Hepatocyte (in vitro differentiated cells): ENCODE results near the gene STAC2. TPM values are rescaled to one million over a fixed set of nuclear protein-coding genes. Genes with fewer than 3 reads are reported as not detected.

Experiments used
- DNase-seq: peaks from one replicate; pipeline ENCODE4 v3.0.0-alpha.2; 2016; ENCODE audit warnings: low spot score
- H2AFZ ChIP-seq: fragments of 200-600 bp; sonication (generic); 2 replicates; pipeline ENCODE4 v1.6.0; 2016; ENCODE audit warnings: antibody characterized with exemption, mild to moderate bottlenecking
- H3K27ac ChIP-seq: fragments of 200-600 bp; sonication (generic); 2 replicates; pipeline ENCODE4 v1.5.1; 2016; ENCODE audit warnings: mild to moderate bottlenecking
- H3K27me3 ChIP-seq: fragments of 200-600 bp; sonication (generic); 2 replicates; pipeline ENCODE4 v1.6.1; 2016
- H3K36me3 ChIP-seq: fragments of 200-600 bp; sonication (generic); replicated peaks from 2 replicates; pipeline ENCODE4 v1.5.1; 2016; ENCODE audit warnings: low read depth; ENCODE audit not compliant: insufficient read depth
- H3K4me1 ChIP-seq: fragments of 200-600 bp; sonication (generic); 2 replicates; pipeline ENCODE4 v1.5.1; 2016; ENCODE audit warnings: mild to moderate bottlenecking, moderate library complexity; ENCODE audit not compliant: insufficient read depth
- H3K4me2 ChIP-seq: fragments of 200-600 bp; sonication (generic); 2 replicates; pipeline ENCODE4 v1.6.0; 2016
- H3K4me3 ChIP-seq: fragments of 200-600 bp; sonication (generic); 2 replicates; pipeline ENCODE4 v1.5.1; 2016; ENCODE audit warnings: mild to moderate bottlenecking
- H3K79me2 ChIP-seq: fragments of 200-600 bp; sonication (generic); 2 replicates; pipeline ENCODE4 v1.6.0; 2017; ENCODE audit warnings: mild to moderate bottlenecking
- H3K9me2 ChIP-seq: fragments of 200-600 bp; sonication (generic); replicated peaks from 2 replicates; pipeline ENCODE4 v1.6.0; 2017; ENCODE audit warnings: mild to moderate bottlenecking; ENCODE audit not compliant: insufficient read depth
- H3K9me3 ChIP-seq: fragments of 200-600 bp; sonication (generic); 2 replicates; pipeline ENCODE4 v1.5.1; 2016; ENCODE audit warnings: low read depth, mild to moderate bottlenecking
- H4K20me1 ChIP-seq: fragments of 200-600 bp; sonication (generic); 2 replicates; pipeline ENCODE4 v1.6.0; 2016; ENCODE audit warnings: mild to moderate bottlenecking; ENCODE audit not compliant: insufficient read depth, poor library complexity, severe bottlenecking
- EZH2 ChIP-seq: fragments of 200-600 bp; sonication (generic); IDR thresholded peaks from 2 replicates; pipeline ENCODE4 v1.6.1; 2016; ENCODE audit warnings: antibody characterized with exemption, mild to moderate bottlenecking, borderline replicate concordance
- EZH2phosphoT487 ChIP-seq: fragments of 200-600 bp; sonication (generic); IDR thresholded peaks from one replicate; pipeline ENCODE4 v1.6.1; 2018; ENCODE audit warnings: antibody characterized with exemption, mild to moderate bottlenecking, low read depth, moderate library complexity; ENCODE audit not compliant: unreplicated experiment, severe bottlenecking
- WGBS: methylation state at CpG from one replicate; pipeline ENCODE4 v1.1.6; 2016; ENCODE audit warnings: low lambda C conversion rate; ENCODE audit errors: missing lambda C conversion rate; 5-methylcytosine and 5-hydroxymethylcytosine counted together
- polyA plus RNA-seq: library from polyadenylated mRNA; unstranded; fragments of >200 nt; fragmentation: Nextera tagmentation; extraction: Ambion mirVana; gene quantifications from 2 replicates; pipeline ENCODE4 v1.2.1, GENCODE V29; 2016
- total RNA-seq: library from RNA; depleted of rRNA; stranded (reverse); fragments of >200 nt; gene quantifications from 2 replicates; pipeline ENCODE4 v1.2.3, GENCODE V29; 2014
- TF ChIP-seq, protein P1 (sequence below): fragments of 200-600 bp; sonication (generic); IDR thresholded peaks from 2 replicates; pipeline ENCODE4 v1.5.1; 2016; ENCODE audit warnings: antibody characterized with exemption, mild to moderate bottlenecking; ENCODE audit not compliant: poor library complexity

Gene STAC2
- total and polyA plus RNA-seq, 2 experiments from 2014 or later, result 0.31 TPM; not detected in 1

DNA sequence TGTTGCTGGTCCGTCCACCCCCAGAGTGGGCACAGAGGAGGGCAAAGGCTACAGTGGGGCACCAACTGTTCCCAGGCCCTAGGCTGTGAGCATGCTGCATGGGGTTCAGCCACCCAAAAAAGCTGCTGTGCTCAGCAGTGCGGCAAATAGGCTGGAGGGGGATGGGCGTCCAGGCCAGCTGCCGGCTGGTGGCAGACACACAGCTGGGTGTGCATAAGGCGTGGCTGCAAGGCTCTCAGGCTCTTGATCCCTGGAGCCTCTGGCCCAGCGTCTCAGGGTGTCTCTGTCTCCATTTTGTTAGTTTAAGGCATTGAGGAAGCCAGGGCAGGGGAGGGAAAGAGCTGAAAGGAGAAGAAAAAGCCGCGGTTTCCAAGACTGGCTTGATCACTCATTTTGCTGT is 16.9 kb downstream of the STAC2 start:
- no peaks in the 10 kb centered on the region for H4K20me1 ChIP-seq
- H3K36me3 ChIP-seq, result no peaks in the 10 kb centered on the region
- TF ChIP-seq EZH2, result no peak
- TF ChIP-seq EZH2phosphoT487, result no peak
- TF ChIP-seq, protein P1, sequence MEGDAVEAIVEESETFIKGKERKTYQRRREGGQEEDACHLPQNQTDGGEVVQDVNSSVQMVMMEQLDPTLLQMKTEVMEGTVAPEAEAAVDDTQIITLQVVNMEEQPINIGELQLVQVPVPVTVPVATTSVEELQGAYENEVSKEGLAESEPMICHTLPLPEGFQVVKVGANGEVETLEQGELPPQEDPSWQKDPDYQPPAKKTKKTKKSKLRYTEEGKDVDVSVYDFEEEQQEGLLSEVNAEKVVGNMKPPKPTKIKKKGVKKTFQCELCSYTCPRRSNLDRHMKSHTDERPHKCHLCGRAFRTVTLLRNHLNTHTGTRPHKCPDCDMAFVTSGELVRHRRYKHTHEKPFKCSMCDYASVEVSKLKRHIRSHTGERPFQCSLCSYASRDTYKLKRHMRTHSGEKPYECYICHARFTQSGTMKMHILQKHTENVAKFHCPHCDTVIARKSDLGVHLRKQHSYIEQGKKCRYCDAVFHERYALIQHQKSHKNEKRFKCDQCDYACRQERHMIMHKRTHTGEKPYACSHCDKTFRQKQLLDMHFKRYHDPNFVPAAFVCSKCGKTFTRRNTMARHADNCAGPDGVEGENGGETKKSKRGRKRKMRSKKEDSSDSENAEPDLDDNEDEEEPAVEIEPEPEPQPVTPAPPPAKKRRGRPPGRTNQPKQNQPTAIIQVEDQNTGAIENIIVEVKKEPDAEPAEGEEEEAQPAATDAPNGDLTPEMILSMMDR, result no peak
- H3K9me3 ChIP-seq, result no peaks in the 10 kb centered on the region
- peaks cover 18% of the 10 kb centered on the region for H3K27me3 ChIP-seq
- H3K79me2 ChIP-seq, result no peaks in the 10 kb centered on the region
- no peak overlapping the region for H3K27ac ChIP-seq
- no peak overlapping the region for H3K4me3 ChIP-seq
- H3K4me2 ChIP-seq, result peak overlapping the region; percentile 91
- 56% methylated on average over 8 of the region's 8 CpGs for WGBS
- no peaks in the 10 kb centered on the region for H3K9me2 ChIP-seq
- no peak overlapping the region for H2AFZ ChIP-seq
- H3K4me1 ChIP-seq, result peaks cover 9% of the 10 kb centered on the region
- no peak for DNase-seq

DNA sequence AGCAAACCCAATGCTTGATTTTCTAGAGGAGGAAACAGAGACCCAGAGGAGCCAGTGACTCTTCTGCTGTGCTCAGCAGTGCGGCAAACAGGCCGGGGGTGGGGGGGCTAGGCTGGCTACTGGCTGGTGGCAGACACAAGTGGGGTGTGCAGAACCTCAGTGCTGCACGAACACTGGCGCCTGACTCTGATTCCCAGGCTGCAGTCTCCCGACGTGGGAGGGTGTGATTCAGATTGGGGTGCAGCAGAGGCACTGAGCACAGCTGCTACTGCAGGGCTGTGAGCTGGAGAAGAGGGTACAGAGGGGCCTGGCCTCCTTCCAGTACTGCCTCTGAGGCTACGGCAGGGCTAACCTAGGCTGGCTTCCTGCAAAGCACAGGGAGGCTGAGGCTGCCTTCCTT is 17.6 kb downstream of the STAC2 start:
- Histone ChIP-seq H2AFZ (no peak overlapping the region), H3K4me3 (no peak overlapping the region), H3K9me2 (no peaks in the 10 kb centered on the region), H3K4me1 (peaks cover 9% of the 10 kb centered on the region), H3K79me2 (no peaks in the 10 kb centered on the region), H3K27ac (no peak overlapping the region), H3K4me2 (no peak overlapping the region), H3K27me3 (peaks cover 18% of the 10 kb centered on the region), H3K36me3 (no peaks in the 10 kb centered on the region), H3K9me3 (no peaks in the 10 kb centered on the region), H4K20me1 (no peaks in the 10 kb centered on the region)
- no peak for DNase-seq
- 81% methylated on average over 7 of the region's 7 CpGs for WGBS
- TF ChIP-seq, protein P1, result no peak
- TF ChIP-seq EZH2phosphoT487 (no peak), EZH2 (no peak)

DNA sequence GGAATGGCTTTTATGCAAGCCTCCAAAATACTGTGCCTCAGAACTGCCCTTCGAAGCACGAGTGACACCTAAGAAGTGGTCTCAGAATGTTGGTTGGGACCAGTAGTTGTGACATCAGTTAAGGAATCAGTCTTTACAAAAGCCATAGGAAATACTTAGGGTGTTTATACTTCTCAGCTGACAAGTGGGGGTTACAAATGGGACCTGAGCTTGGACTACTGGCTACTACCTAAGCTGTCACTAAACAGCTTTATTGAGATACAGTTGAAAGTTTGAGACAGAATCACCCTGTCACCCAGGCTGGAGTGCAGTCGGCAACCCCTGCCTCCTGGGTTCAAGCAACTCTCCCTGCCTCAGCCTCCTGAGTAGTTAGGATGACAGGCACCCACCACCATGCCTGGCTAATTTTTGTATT is 20.6 kb downstream of the STAC2 start:
- WGBS, result 97% methylated on average over 3 of the region's 3 CpGs
- Histone ChIP-seq H3K36me3 (no peaks in the 10 kb centered on the region), H4K20me1 (peaks cover 11% of the 10 kb centered on the region), H3K9me3 (no peaks in the 10 kb centered on the region), H3K4me1 (peaks cover 21% of the 10 kb centered on the region), H3K4me2 (no peak overlapping the region), H3K4me3 (no peak overlapping the region), H2AFZ (no peak overlapping the region), H3K79me2 (peaks cover 23% of the 10 kb centered on the region), H3K27ac (no peak overlapping the region), H3K27me3 (peaks cover 10% of the 10 kb centered on the region), H3K9me2 (no peaks in the 10 kb centered on the region)
- TF ChIP-seq, protein P1, result no peak
- TF ChIP-seq EZH2phosphoT487 (no peak), EZH2 (no peak)
- no peak for DNase-seq

DNA sequence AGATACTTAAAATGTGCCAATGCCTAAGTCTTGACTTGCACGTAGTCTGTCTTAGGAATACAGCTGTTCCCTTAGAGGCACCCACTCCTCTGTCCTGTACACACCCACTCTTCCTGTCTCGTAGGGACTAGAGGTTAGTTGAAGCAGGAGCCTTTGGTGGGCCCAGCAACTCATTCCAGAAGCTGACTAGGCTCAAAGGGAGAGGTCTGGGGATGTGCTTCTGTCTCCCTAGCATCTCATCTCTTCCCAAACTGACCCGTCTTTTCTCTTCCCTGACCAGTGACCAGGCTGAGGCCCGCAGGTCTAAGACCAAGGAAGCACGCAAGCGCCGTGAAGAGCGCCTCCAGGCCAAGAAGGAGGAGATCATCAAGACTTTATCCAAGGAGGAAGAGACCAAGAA is 21.5 kb downstream of the STAC2 start:
- Histone ChIP-seq H4K20me1 (peaks cover 11% of the 10 kb centered on the region), H3K9me2 (no peaks in the 10 kb centered on the region), H3K27ac (no peak overlapping the region), H3K4me2 (no peak overlapping the region), H3K4me3 (no peak overlapping the region), H3K4me1 (peaks cover 13% of the 10 kb centered on the region), H3K27me3 (peaks cover 1% of the 10 kb centered on the region), H3K9me3 (no peaks in the 10 kb centered on the region), H2AFZ (no peak overlapping the region), H3K79me2 (peaks cover 23% of the 10 kb centered on the region), H3K36me3 (no peaks in the 10 kb centered on the region)
- 88% methylated on average over 8 of the region's 8 CpGs for WGBS
- TF ChIP-seq, protein P1, result no peak
- TF ChIP-seq EZH2 (no peak), EZH2phosphoT487 (no peak)
- no peak for DNase-seq
